NCI-H2227 treated with DMSO at 0.1 percent for 48 hours (cell line): ENCODE results near the gene MED9.
"Not testable (repeated sequence)": the region's sequence is repeated elsewhere in the genome, so short reads cannot be mapped to it uniquely, and the experiment has no call there.

ENCODE experiments used
- DNase-seq: peaks from one replicate; lab custom pipeline; 2025; lab: John Stamatoyannopoulos, UW

MED9 gene

GRCh38 chr17:17455173-17455572, 21.6 kb upstream of the MED9 start:
- DNase-seq, result no peak

- DNase-seq, result no peak
Observed at GRCh38 chr17:17456251-17456650, 20.5 kb upstream of the MED9 start.

GRCh38 chr17:17457680-17458079, 19.1 kb upstream of the MED9 start:
- DNase-seq, result no peak

GRCh38 chr17:17460038-17460437, 16.8 kb upstream of the MED9 start:
- no peak for DNase-seq

- no peak for DNase-seq
Observed at GRCh38 chr17:17462048-17462824, 14.6 kb upstream of the MED9 start.

GRCh38 chr17:17463821-17464220, 13.0 kb upstream of the MED9 start:
- DNase-seq, result no peak

GRCh38 chr17:17465878-17466277, 10.9 kb upstream of the MED9 start:
- not testable (repeated sequence) for DNase-seq

- no peak for DNase-seq
Observed at GRCh38 chr17:17466511-17466910, 10.3 kb upstream of the MED9 start.

- no peak for DNase-seq
Observed at GRCh38 chr17:17467016-17467415, 9.8 kb upstream of the MED9 start.

- DNase-seq, result no peak
Observed at GRCh38 chr17:17467720-17468119, 9.1 kb upstream of the MED9 start.

- DNase-seq, result no peak
Observed at GRCh38 chr17:17468217-17469010, 8.4 kb upstream of the MED9 start.

- DNase-seq, result no peak
Observed at GRCh38 chr17:17469358-17469757, 7.4 kb upstream of the MED9 start.

GRCh38 chr17:17469996-17470395, 6.8 kb upstream of the MED9 start:
- DNase-seq, result no peak

- DNase-seq, result peak; percentile 13
Observed at GRCh38 chr17:17472333-17472920, 4.4 kb upstream of the MED9 start.

GRCh38 chr17:17474341-17474740, 2.5 kb upstream of the MED9 start:
- no peak for DNase-seq

GRCh38 chr17:17479209-17479608, 2.4 kb downstream of the MED9 start:
- DNase-seq, result no peak

GRCh38 chr17:17480593-17481148, 3.9 kb downstream of the MED9 start:
- no peak for DNase-seq

GRCh38 chr17:17481860-17482259, 5.1 kb downstream of the MED9 start:
- DNase-seq, result no peak

- no peak for DNase-seq
Observed at GRCh38 chr17:17484451-17484899, 7.7 kb downstream of the MED9 start.

- no peak for DNase-seq
Observed at GRCh38 chr17:17485420-17485819, 8.6 kb downstream of the MED9 start.

- DNase-seq, result not testable (repeated sequence)
Observed at GRCh38 chr17:17486416-17486815, 9.6 kb downstream of the MED9 start.

- no peak for DNase-seq
Observed at GRCh38 chr17:17487998-17488397, 11.2 kb downstream of the MED9 start.
